ENCODE data around the gene SLC35A4.

The SLC35A4 gene

GRCh38 chr5:140564196-140565023, at the start of gene SLC35A4, which contains the start of gene APBB3:
Gene SLC35A4, plus strand, starts transcription at chr5:140564828. Its CDS starts 2,342 bp downstream, at chr5:140567170.
Gene APBB3, minus strand, starts transcription at chr5:140564598. Its CDS starts 353 bp downstream, at chr5:140564245.
- peak; percentile 91 for DNase-seq (ENCODE audit: low read depth, low spot score)
- peak within 1 kb of the TSS; percentile 77 for H3K27ac ChIP-seq

GRCh38 chr5:140524003-140524402, 40.6 kb upstream of the SLC35A4 start:
- no peak overlapping the region for H3K27ac ChIP-seq
- no peak for DNase-seq (ENCODE audit: low read depth, low spot score)

GRCh38 chr5:140540227-140540626, 24.4 kb upstream of the SLC35A4 start:
- no peak for DNase-seq (ENCODE audit: low read depth, low spot score)
- peak overlapping the region; percentile 20 for H3K27ac ChIP-seq

- H3K27ac ChIP-seq = no peak overlapping the region
- no peak for DNase-seq (ENCODE audit: low read depth, low spot score)
These were observed 21.7 kb upstream of the SLC35A4 start for GRCh38 chr5:140542972-140543371.

- no peak overlapping the region for H3K27ac ChIP-seq
- DNase-seq (ENCODE audit: low read depth, low spot score) = no peak
These were observed 19.6 kb upstream of the SLC35A4 start for GRCh38 chr5:140544986-140545385.

GRCh38 chr5:140545606-140546005, 19.0 kb upstream of the SLC35A4 start:
- no peak for DNase-seq (ENCODE audit: low read depth, low spot score)
- H3K27ac ChIP-seq = no peak overlapping the region

GRCh38 chr5:140546851-140547507, 17.6 kb upstream of the SLC35A4 start:
- DNase-seq (ENCODE audit: low read depth, low spot score) = no peak
- H3K27ac ChIP-seq = peak overlapping the region; percentile 83

- DNase-seq (ENCODE audit: low read depth, low spot score) = peak; percentile 73
- H3K27ac ChIP-seq = peak within 1 kb of the TSS; percentile 83
These were observed 16.9 kb upstream of the SLC35A4 start, which contains the start of gene EIF4EBP3 for GRCh38 chr5:140547508-140548299. Gene EIF4EBP3, plus strand, starts transcription at chr5:140547662. Its CDS starts 76 bp downstream, at chr5:140547738.

- peak overlapping the region; percentile 83 for H3K27ac ChIP-seq
- DNase-seq (ENCODE audit: low read depth, low spot score) = no peak
These were observed 16.3 kb upstream of the SLC35A4 start for GRCh38 chr5:140548300-140548688.

GRCh38 chr5:140548791-140549190, 15.8 kb upstream of the SLC35A4 start:
- peak overlapping the region; percentile 83 for H3K27ac ChIP-seq

GRCh38 chr5:140549237-140550144, 15.1 kb upstream of the SLC35A4 start:
- peak overlapping the region; percentile 83 for H3K27ac ChIP-seq
- no peak for DNase-seq (ENCODE audit: low read depth, low spot score)

More at GRCh38 chr5:140548791-140549190, 15.8 kb upstream of the SLC35A4 start:
- no peak for DNase-seq (ENCODE audit: low read depth, low spot score)

GRCh38 chr5:140550147-140551079, 14.2 kb upstream of the SLC35A4 start:
- DNase-seq (ENCODE audit: low read depth, low spot score) = no peak
- H3K27ac ChIP-seq = peak overlapping the region; percentile 83

GRCh38 chr5:140551872-140552271, 12.8 kb upstream of the SLC35A4 start:
- H3K27ac ChIP-seq = peak overlapping the region; percentile 73
- no peak for DNase-seq (ENCODE audit: low read depth, low spot score)

- H3K27ac ChIP-seq = peak overlapping the region; percentile 73
- peak; percentile 67 for DNase-seq (ENCODE audit: low read depth, low spot score)
These were observed 11.0 kb upstream of the SLC35A4 start for GRCh38 chr5:140553657-140554056.

- H3K27ac ChIP-seq = peak overlapping the region; percentile 73
- DNase-seq (ENCODE audit: low read depth, low spot score) = no peak
These were observed 10.2 kb upstream of the SLC35A4 start for GRCh38 chr5:140554454-140554853.

GRCh38 chr5:140555747-140556312, 8.8 kb upstream of the SLC35A4 start:
- peak overlapping the region; percentile 73 for H3K27ac ChIP-seq
- DNase-seq (ENCODE audit: low read depth, low spot score) = no peak

GRCh38 chr5:140556438-140556837, 8.2 kb upstream of the SLC35A4 start:
- no peak for DNase-seq (ENCODE audit: low read depth, low spot score)
- peak overlapping the region; percentile 73 for H3K27ac ChIP-seq
